ENCODE data around the gene MINPP1. TPM values are rescaled to one million over a fixed set of nuclear protein-coding genes. Genes with fewer than 3 reads are reported as not detected.

MINPP1 gene
- total RNA-seq, 4 donors from 2014 or later = 2.3 to 9.4 (median 6.9) TPM

DNA sequence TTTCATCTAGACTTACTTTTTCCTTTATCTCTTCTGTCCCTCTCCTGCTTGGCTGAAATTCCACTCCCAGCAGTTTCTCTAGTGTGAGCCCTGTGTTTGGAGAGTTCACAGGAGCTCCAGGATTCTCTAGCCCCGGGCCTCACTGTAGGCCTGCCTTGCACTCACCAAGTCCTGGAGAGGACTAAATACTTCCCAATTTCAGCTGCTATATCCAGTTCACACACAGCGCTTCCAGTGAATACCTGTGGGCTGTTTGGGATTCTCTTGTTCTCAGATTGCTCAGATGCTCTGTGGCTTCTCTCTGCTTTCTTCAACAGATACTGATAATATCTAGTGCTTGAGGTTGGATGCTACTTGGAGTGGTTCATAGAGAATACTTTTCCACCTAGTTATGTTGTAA is 46.0 kb downstream of the MINPP1 start:
- DNase-seq = no peak
- H3K4me1 ChIP-seq = peaks cover 0 to 12% (median 0%) of the 10 kb centered on the region in 3 donors
- no peak for TF ChIP-seq POLR2A (IDR thresholded peaks at IDR 0.05)
- TF ChIP-seq, protein P1, sequence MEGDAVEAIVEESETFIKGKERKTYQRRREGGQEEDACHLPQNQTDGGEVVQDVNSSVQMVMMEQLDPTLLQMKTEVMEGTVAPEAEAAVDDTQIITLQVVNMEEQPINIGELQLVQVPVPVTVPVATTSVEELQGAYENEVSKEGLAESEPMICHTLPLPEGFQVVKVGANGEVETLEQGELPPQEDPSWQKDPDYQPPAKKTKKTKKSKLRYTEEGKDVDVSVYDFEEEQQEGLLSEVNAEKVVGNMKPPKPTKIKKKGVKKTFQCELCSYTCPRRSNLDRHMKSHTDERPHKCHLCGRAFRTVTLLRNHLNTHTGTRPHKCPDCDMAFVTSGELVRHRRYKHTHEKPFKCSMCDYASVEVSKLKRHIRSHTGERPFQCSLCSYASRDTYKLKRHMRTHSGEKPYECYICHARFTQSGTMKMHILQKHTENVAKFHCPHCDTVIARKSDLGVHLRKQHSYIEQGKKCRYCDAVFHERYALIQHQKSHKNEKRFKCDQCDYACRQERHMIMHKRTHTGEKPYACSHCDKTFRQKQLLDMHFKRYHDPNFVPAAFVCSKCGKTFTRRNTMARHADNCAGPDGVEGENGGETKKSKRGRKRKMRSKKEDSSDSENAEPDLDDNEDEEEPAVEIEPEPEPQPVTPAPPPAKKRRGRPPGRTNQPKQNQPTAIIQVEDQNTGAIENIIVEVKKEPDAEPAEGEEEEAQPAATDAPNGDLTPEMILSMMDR (IDR thresholded peaks at IDR 0.05) = no peak
- 69 to 89% methylated on average over 2 of the region's 2 CpGs for WGBS, 2 donors
- no peaks in the 10 kb centered on the region for H3K9me3 ChIP-seq
- intact Hi-C loops (cut with DNase I) = no loop called here
- H3K27ac ChIP-seq = no peak overlapping the region
- no peaks in the 10 kb centered on the region for H3K27me3 ChIP-seq
- H3K36me3 ChIP-seq = peaks cover 0 to 10% (median 0%) of the 10 kb centered on the region in 3 donors
- H3K4me3 ChIP-seq = no peak overlapping the region

DNA sequence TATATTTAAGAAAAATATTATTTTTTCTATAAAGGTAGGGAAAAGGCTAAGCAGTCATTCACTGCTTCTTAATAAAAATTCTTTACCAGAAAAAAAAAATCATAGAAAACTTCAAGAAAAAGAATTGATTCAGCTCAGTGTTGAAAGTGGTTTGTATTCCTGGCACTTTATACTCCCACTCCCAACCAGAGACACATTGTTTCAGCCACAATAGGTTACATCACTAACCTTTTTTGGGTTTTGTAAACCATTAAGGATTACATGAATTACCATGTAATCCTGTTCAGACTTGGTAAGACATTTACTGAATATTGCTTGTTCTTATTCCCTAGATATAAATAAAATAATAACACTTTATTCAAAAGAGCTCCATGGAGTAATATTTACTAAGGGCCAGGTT is 46.6 kb downstream of the MINPP1 start:
- peaks cover 0 to 10% (median 0%) of the 10 kb centered on the region in 3 donors for H3K36me3 ChIP-seq
- no peaks in the 10 kb centered on the region for H3K27me3 ChIP-seq
- intact Hi-C loops (cut with DNase I) = no loop called here
- no peaks in the 10 kb centered on the region for H3K9me3 ChIP-seq
- no peak for DNase-seq
- H3K27ac ChIP-seq = no peak overlapping the region
- peaks cover 0 to 6% (median 0%) of the 10 kb centered on the region in 3 donors for H3K4me1 ChIP-seq
- no peak overlapping the region for H3K4me3 ChIP-seq
- TF ChIP-seq, protein P1 (IDR thresholded peaks at IDR 0.05) = no peak
- TF ChIP-seq POLR2A (IDR thresholded peaks at IDR 0.05) = no peak

DNA sequence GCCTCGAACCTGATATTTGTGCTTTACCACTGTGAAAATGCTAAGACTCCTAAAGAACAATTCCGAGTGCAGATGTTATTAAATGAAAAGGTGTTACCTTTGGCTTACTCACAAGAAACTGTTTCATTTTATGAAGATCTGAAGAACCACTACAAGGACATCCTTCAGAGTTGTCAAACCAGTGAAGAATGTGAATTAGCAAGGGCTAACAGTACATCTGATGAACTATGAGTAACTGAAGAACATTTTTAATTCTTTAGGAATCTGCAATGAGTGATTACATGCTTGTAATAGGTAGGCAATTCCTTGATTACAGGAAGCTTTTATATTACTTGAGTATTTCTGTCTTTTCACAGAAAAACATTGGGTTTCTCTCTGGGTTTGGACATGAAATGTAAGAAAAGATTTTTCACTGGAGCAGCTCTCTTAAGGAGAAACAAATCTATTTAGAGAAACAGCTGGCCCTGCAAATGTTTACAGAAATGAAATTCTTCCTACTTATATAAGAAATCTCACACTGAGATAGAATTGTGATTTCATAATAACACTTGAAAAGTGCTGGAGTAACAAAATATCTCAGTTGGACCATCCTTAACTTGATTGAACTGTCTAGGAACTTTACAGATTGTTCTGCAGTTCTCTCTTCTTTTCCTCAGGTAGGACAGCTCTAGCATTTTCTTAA is 47.7 kb downstream of the MINPP1 start:
- WGBS, 2 donors = 74 to 85% methylated on average over 2 of the region's 2 CpGs
- intact Hi-C loops (cut with DNase I) = no loop called here

DNA sequence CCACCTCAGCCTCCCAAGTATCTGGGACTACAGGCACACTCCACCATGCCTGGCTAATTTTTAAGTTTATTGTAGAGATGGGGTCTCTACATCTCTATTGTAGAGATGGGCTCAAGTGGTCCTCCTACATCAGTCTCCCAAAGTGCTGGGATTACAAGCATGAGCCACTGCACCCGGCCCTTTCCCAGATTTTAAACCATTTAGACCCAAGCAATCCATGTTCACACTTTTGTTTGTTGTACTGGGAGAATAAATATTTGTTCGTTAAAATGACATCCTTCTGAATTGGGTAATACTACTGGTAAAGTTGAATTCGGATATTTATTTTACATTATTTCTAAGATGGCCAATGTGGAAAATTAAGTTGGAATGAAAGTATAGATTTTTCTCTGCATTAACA is 52.7 kb downstream of the MINPP1 start:
- WGBS, 2 donors = 89 to 98% methylated on average over 3 of the region's 3 CpGs
- Histone ChIP-seq H3K36me3 (peaks cover 0 to 5% (median 0%) of the 10 kb centered on the region in 3 donors), H3K4me3 (no peak overlapping the region), H3K4me1 (no peaks in the 10 kb centered on the region), H3K27ac (no peak overlapping the region), H3K27me3 (no peaks in the 10 kb centered on the region), H3K9me3 (no peaks in the 10 kb centered on the region)
- no peak for TF ChIP-seq POLR2A (IDR thresholded peaks at IDR 0.05)
- TF ChIP-seq, protein P1 (IDR thresholded peaks at IDR 0.05) = no peak
- no peak for DNase-seq
- intact Hi-C loops (cut with DNase I) = no loop called here

More for the DNA sequence above, 47.7 kb downstream of the MINPP1 start:
- Histone ChIP-seq H3K27ac (no peak overlapping the region), H3K4me1 (no peaks in the 10 kb centered on the region), H3K9me3 (no peaks in the 10 kb centered on the region), H3K36me3 (peaks cover 0 to 10% (median 0%) of the 10 kb centered on the region in 3 donors), H3K27me3 (no peaks in the 10 kb centered on the region), H3K4me3 (no peak overlapping the region)
- DNase-seq = no peak
- TF ChIP-seq POLR2A (IDR thresholded peaks at IDR 0.05) = no peak

DNA sequence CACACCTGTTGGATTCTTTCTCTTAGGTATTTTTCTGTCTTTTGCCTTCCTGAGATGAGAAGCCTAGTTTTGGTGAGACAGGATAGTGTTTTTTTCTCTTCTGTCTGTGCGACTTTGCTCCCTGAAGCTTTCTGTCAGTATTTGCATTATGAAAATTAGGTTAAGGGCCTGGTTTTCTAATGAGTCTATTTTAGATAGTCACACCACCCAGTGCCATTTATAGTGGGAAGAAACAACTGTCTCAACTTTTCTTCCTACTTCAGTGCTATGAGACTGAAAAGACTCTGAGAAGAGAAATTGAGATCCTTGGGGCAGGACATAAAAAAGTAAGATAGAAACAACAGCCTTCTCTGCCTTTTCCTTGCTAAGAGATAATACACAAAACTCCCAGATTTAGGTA is 53.6 kb downstream of the MINPP1 start:
- TF ChIP-seq, protein P1 (IDR thresholded peaks at IDR 0.05) = no peak
- TF ChIP-seq POLR2A (IDR thresholded peaks at IDR 0.05) = no peak
- intact Hi-C loops (cut with DNase I) = no loop called here
- no peak overlapping the region for H3K4me3 ChIP-seq
- no peaks in the 10 kb centered on the region for H3K9me3 ChIP-seq
- no peaks in the 10 kb centered on the region for H3K4me1 ChIP-seq
- H3K27me3 ChIP-seq = no peaks in the 10 kb centered on the region
- H3K27ac ChIP-seq = no peak overlapping the region
- WGBS, 2 donors = 75 to 92% methylated on average over 1 of the region's 1 CpG
- H3K36me3 ChIP-seq = no peaks in the 10 kb centered on the region
- DNase-seq = no peak
